HG03196 (cell line): Measurements from ENCODE around the gene PRKCSH.
"Not testable (repeated sequence)": the region's sequence is repeated elsewhere in the genome, so short reads cannot be mapped to it uniquely, and the experiment has no call there.

Experiments
- ATAC-seq: cut with Tn5 transposase; IDR thresholded peaks from one replicate; pipeline ENCODE4 v1.9.1; 2021; ENCODE audit not compliant: unreplicated experiment

The PRKCSH gene

GRCh38 chr19:11435057-11435832, at the start of gene PRKCSH, which contains the start of gene ODAD3:
TSS of gene PRKCSH (plus strand) at chr19:11435635. CDS start at chr19:11436118, 483 bp downstream.
TSS of gene ODAD3 (minus strand) at chr19:11435121. CDS start at chr19:11435016, 105 bp downstream.
- ATAC-seq: peak; percentile 88

GRCh38 chr19:11387162-11388034, 48.0 kb upstream of the PRKCSH start:
- ATAC-seq: no peak

GRCh38 chr19:11390359-11390758, 45.1 kb upstream of the PRKCSH start:
- ATAC-seq: no peak

GRCh38 chr19:11390933-11391680, 44.3 kb upstream of the PRKCSH start:
- no peak for ATAC-seq

- ATAC-seq: no peak
These were observed 38.3 kb upstream of the PRKCSH start for GRCh38 chr19:11397089-11397610.

- no peak for ATAC-seq
These were observed 35.8 kb upstream of the PRKCSH start for GRCh38 chr19:11399667-11400066.

- ATAC-seq: no peak
These were observed 34.6 kb upstream of the PRKCSH start for GRCh38 chr19:11400798-11401197.

- ATAC-seq: no peak
These were observed 33.5 kb upstream of the PRKCSH start for GRCh38 chr19:11401808-11402543.

GRCh38 chr19:11404588-11405222, 30.7 kb upstream of the PRKCSH start:
- no peak for ATAC-seq

GRCh38 chr19:11405846-11406643, 29.4 kb upstream of the PRKCSH start:
- ATAC-seq: no peak

- not testable (repeated sequence) for ATAC-seq
These were observed 28.7 kb upstream of the PRKCSH start for GRCh38 chr19:11406703-11407236.

- no peak for ATAC-seq
These were observed 26.8 kb upstream of the PRKCSH start for GRCh38 chr19:11408591-11408990.

GRCh38 chr19:11410682-11411081, 24.8 kb upstream of the PRKCSH start:
- no peak for ATAC-seq

GRCh38 chr19:11414544-11414943, 20.9 kb upstream of the PRKCSH start:
- ATAC-seq: no peak

- no peak for ATAC-seq
These were observed 18.9 kb upstream of the PRKCSH start for GRCh38 chr19:11416346-11417052.

GRCh38 chr19:11418094-11418548, 17.3 kb upstream of the PRKCSH start:
- no peak for ATAC-seq

GRCh38 chr19:11418549-11419506, 16.6 kb upstream of the PRKCSH start, which contains the start of gene RGL3:
TSS of gene RGL3 (minus strand) at chr19:11419314. CDS start at chr19:11419278, 36 bp downstream.
- ATAC-seq: no peak
